HG02610 (cell line): Measurements from ENCODE around the gene KIAA0753.

Experiments used
- ATAC-seq: cut with Tn5 transposase; IDR thresholded peaks from one replicate; pipeline ENCODE4 v1.9.1; 2021; ENCODE audit warnings: mild to moderate bottlenecking, moderate library complexity; ENCODE audit not compliant: unreplicated experiment

KIAA0753 gene

DNA sequence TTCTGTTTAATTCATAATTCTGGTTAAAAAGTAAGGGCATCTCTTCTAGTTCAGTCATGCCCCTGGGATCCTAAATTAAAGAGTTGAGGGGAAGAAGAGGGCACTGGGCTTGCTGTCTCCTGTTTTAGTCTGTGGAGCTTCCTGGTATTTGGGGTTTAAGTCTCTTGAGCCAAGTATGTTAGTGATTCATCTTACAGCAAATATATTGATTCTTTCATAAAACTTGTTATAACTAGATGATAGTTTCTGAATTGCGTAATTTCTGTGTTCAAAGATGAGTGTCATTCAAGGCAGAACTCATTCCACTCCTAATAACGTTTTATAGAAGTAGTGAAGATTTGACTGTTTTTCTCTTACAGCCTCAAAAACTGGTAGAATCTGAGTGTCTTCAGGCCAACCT, 2.1 kb upstream of the KIAA0753 start:
- no peak for ATAC-seq

DNA sequence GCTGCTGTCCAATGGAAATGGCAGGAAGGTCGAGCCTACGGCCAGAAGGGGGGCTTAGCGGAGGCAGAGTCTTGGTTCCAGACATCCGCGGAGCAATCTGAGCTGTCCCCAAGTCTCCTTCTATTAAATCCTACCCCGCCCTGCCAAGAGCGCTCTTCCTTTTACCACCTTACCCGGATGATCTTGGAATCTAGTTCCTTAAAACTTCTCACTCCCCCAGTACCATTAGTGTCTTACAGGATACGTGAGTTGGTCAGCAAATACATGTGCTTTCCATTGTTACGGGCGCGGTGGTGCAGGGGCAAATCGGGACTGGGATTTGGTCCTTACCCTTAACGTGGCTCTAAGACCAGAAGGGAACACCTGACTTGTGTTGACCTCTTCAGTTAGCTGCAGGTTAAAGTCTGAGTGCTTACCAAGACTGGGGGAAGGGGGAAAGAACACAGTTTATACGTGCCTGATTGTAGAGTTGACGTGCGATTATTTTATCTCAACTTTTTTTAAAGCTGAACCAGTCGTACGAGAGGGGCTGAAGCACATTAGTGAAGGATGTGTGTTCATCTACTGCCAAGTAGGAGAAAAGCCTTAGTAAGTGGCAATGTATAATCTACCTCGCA, 844 bp upstream of the KIAA0753 start:
- ATAC-seq, result no peak

DNA sequence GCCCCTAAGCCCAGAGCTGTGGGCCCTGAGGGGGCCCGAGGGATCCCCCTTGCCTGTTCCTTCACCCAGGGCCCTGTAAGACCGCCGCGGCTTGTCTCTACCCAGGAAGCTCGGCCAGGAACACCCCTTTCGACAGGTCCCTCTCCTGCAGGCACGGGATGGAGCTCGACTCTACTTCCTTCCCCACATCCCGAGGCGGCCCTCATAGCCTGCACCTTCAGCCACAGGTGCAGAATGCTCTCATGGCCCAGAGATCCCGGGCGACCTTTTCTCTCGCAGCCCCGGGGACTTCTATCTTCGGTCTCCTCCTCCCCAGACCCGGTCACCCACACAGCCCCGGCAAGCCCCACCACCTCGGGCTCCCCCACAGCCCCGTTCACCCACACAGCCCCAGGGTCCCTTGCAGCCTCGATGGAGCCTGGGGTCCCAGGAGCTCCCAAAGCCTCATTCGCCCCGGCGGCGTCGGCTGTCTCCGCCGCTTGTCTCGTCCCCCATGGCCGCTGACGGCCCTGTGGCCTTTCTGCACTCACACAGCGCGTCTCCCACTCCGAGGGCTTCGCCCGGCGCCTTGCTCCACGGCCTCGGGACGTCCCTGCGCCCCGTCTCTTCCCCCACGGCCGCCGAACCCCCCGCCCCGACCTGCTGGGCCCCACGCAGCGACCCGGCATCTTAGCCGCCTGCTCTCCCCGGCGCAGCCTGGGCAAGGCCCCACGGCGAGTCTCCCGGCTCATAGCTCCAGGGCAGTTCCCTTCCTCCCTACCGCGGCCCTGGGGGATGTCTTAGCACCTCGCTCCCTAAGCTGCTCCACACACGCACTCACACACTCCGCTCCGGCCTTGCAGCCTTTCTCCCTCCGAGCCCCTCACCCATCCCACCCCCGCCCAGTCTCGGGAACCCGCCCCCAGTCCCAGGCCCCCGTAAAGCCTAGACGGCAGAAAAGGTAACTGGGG, 650 bp downstream of the KIAA0753 start:
- ATAC-seq, result no peak

DNA sequence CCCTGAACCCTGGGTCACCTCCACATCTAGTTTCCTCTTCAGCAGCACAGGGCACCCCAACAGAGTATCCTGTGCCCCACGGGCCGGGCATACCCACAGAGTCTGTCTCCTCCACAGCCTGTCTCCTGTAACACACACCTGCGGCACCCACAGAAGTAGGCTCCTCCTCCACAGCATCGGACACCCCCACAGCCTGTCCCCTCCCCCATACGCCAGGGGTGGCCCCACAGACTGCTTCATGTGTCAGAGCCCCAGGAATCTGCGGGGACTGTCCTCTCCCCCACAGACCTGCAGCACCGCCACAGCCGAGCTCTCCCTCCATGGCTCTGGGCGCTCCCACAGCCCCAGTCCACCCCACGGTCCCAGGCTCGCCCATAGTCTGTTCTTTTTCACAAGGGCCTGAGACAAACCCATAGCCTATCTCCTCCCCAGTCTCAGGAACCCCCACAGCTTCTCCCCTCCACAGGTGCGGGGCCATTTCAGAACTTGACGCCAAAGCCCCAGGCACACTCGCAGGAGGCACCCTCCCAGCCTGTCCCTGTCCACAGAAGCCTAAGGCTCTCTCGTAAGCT, 1.4 kb downstream of the KIAA0753 start:
- no peak for ATAC-seq

DNA sequence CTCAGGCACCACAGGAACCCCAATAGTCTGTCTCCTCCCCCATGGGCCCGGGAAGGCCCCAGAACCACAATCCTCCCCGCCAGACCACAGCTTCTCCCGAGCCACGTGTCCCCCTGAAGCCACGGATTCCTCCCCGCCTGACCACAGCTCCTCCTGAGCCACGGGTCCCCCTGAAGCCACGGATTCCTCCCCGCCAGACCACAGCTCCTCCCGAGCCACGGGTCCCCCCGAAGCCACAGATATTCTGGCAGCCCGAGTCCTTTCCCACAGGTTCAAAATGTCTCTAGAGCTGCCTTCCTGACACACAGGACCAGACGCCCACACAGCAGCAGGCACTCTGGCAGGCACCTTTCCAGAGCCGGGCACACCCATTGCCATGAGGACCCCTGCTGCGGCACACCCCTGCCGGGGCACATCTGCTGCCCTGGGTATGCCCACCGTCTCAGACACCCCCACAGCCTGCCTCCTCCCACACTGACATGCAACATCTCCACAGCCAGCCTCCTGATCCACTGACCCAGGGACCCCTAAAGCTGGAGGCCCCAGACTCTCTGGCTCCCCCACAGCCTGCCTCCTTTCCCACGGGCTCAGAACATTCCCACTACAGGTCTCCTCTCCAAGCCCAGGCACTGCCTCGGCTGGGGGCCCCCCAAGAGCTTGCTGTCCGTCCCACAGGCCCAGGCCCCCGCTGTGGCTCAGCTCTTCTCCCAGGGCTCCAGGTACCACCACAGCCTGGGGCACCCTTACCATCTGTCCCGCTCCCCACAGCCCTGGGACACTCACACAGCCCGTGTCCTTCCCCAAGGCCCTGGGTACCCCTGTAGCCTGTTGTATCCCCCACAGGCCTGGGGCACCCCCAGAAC, 2.2 kb downstream of the KIAA0753 start:
- no peak for ATAC-seq

DNA sequence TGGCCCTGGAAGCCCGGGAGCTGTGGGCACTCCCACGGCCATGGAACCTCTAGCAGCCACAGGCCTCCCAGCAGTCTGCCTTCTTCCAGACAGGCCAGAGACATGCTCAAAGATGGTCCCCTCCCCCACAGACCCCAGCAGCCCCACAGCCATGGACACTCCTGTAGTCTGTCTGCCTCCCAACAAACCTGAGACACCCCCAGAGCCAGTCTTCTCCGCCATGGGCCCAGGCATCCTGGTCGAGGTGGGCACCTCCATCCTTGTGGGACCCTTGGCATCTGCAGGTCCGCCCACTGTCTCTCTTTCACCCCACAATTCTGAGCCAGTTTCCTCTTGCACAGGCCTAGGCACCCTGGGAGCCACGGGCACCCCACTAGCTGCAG, 3.1 kb downstream of the KIAA0753 start:
- ATAC-seq, result no peak

DNA sequence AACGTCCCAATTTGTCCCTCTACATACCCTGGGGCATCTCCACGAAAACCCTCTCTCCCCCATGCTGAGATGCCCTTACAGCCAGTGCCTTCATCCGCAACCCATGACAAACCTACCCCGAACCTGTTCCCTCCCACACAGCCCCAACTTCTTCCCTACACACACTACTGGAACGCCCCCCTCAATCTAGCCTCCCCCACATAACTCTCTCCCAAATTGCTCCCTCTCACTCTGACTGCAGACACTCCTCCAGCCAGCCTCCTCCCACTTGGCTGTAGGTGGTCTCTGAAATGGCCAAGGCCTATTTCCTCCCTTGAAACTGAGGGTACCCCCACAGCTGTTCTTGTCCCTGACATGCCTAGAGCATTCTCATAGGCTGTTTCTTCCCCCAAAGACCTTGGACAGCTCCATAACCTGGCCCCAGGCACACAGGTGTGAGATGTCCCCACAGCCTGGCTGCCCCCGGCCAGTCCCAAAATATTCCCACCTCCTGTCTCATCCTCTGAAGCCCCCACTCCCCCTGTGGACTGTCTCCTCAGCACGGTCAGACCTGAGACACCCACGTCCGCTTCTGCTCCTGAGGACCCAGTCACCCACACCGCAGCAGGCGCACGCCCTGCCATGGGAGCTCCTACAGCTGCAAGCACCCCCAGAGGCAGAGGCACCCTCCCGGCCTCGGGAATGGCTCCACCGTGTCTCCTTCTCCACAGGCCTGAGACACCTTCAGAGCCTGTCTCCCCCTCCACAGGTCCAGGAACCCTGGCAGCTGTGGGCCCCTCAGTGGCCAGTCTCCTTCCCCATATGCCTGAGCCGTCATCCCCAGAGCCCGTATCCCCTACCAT, 3.7 kb downstream of the KIAA0753 start:
- ATAC-seq, result no peak

DNA sequence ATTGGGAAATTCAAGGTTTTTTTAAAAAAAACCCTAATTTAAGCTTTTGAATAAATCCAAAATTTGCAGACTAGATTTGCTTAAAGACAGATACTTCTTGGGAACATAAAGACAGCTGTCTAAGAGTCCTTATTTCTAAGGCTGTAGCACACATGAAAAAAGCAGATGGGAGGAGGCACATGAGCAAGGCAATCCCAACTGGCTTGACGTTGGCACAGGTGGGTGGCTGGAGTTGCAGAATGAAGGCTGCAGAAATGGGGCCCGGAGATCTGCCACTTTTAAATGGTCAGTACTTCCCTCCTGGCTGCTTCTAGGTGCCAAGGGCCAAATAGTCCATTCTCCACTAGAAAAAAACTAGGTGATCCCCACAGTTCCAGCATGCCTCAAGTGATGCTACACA, 4.4 kb downstream of the KIAA0753 start:
- no peak for ATAC-seq

DNA sequence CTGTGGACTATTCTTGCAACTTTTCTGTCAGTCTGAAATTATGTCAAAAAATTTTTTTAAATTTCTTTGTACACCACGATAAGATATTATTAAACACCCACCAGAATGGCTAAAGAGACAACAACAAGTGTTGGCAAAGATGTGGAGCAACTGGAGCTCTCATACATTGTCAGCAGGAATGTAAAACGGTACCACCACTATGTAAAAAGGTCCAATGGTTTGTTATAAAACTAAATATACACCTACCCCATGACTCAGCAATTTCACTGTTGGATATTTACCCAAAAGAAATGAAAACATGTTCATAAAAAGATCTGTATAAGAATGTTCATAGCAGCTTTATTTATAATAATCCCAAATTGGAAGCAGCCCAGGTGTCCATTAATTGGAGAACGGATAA, 7.2 kb downstream of the KIAA0753 start:
- ATAC-seq, result no peak

DNA sequence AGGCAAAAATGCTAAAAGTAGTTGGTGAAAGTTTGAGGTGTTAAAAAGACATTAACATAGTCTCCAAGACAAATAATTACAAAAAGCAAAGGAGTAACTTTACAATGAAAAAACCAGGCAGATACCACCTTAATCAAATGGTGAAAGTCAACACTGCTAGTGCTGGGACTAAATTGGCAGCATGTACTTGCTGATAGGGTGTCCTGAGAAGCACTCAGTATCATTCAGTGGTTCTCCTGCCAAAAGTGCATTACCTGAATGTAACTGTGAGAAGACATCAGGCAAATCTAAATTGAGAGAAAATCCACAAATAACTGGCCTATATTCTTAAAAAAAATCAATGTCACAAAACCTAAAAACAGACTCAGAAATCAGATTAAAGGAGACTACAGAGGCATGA, 8.0 kb downstream of the KIAA0753 start:
- no peak for ATAC-seq

DNA sequence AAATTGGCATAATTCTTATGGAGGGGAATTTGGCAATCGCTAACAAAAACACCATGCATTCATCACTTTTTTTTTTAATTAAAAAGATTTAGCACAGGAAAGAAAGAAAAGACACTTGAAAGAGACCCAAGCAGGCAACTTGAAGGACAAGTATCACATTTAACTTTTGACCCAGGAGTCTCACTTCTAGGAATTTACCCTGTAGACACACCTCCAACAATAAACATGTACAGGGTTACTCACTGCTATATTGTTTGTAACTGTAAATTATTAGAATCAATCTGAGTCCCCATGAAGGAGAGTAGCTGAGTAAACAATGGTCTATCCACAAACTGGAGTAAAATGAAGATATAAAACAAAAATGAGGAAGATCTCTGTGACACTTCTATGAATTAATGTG, 10.1 kb downstream of the KIAA0753 start:
- ATAC-seq, result no peak

DNA sequence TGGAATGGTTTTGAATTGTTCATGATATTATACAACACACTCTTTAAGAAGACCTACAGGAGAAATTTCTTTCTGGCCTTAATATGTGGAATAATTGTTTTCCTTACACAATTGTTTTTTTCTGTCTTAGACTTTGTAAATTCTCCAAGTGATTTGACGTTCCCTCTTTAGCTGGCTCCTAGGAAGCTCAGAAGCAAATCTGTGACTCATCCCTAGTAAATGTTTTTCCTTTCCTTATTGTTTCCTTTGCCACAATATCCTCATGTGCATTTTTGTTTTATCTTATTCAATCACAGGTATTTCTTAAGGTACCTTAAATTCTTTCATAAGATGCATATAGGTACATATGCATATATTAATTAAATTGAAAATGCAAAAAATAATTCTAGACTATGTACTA, 13.5 kb downstream of the KIAA0753 start:
- ATAC-seq, result no peak

DNA sequence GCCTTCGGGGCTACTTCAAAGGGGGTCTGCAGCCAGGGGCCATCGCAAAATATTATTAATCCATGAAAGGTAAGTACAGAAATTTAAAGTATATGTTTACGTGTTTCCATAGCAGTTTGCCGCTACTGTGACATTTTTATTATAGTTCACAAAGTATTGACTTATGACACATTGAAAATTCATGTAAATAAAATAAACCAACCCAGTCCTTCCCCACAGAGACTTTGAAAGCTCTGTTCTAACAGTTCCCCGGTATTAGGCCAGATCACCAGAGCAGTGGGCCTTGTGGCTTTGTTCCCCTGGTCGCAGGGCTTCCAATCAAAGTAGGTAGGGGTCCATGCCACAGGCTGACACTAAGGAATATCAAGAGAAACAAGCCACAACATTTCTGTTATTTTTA, 13.9 kb downstream of the KIAA0753 start:
- ATAC-seq, result no peak

DNA sequence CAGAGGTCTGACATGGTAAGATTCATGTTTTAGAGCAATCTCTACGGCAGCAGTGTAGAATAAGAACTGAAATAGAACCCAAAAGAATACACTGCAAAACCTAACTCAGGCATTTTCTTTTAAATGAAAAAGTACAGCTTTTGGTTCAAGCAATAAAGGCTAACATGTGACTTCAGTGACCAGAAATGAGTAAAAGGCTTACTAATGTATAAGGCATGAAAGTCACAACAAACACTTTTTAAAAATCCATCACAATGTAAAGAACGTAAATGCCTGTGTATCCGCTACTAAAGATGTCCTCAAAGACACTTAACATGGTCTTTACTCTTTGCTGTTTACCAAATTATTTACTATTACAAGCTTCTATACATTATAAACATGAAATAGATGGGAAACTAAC, 16.6 kb downstream of the KIAA0753 start:
- no peak for ATAC-seq

DNA sequence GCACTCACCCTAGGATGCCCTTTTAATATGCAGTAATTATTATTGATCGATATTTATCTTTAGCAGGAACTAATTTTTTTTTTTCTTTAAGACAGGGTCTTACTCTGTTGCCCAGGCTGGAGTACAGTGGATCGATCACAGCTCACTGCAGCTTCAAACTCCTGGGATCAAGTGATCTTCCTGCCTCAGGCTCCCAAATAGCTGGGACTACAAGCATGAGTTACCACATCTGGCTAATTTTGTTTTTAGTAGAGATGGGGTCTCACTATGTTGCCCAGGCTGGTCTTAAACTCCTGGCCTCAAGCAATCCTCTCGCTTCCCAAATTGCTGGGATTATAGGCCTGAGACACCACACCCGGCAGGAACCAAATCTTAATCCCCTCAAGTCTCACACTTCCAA, 29.3 kb downstream of the KIAA0753 start:
- no peak for ATAC-seq

DNA sequence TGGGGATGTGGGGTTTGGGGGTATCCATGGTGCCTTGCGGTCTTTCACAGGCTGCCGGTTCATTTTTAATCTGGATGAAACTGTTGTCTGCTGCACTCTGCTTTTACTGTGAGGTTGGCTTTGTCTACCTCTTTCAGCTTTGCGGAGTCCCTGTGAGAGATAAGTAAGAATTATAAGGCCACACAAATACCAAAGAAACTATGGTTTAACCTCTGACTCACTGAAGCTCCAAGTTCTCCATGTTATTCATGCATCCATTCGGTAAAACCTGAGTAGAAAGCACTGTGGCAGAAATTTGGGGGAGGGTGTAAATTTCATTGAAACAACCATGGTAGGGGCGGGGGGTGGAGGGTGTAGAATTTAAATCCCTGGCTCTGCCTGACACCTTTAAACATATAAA, 30.5 kb downstream of the KIAA0753 start:
- ATAC-seq, result no peak

DNA sequence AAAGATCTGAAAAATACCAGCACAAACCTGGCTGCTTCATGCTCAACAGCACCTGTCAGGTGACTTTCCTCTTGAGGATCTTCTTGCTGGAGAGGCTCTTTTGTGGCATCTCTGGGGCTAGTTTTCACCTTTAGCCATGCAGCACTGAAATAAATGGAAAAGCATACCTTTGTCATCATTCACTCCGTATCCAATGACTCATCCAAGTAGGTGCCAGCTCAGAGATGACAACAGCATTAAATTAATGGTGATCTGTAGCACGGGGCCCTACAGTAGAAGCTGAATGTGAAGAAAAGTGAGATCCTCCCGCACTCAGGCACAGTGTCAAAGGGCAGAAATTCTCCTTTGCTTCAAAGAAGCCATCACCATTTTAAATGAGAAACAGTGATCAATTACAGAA, 32.2 kb downstream of the KIAA0753 start:
- ATAC-seq, result no peak

DNA sequence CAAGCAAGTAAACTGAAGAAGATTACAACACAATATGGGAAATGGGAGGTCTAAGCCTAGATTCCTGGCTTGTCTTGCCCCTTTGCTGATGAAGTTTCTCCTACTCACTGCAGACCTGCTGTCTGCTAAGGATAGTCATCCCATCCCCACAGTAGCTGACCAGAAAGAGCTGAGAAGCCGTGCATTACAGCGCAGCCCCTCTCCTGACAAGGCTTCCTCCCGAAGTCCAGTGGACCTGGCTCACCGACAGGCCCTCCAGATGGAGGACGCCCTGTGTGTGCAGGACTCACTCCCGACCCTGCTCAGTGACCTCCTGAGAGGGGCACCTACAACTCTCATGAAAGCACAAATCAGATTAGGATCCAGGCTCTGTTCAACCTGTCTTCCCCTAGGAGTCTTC, 35.4 kb downstream of the KIAA0753 start:
- ATAC-seq, result no peak

DNA sequence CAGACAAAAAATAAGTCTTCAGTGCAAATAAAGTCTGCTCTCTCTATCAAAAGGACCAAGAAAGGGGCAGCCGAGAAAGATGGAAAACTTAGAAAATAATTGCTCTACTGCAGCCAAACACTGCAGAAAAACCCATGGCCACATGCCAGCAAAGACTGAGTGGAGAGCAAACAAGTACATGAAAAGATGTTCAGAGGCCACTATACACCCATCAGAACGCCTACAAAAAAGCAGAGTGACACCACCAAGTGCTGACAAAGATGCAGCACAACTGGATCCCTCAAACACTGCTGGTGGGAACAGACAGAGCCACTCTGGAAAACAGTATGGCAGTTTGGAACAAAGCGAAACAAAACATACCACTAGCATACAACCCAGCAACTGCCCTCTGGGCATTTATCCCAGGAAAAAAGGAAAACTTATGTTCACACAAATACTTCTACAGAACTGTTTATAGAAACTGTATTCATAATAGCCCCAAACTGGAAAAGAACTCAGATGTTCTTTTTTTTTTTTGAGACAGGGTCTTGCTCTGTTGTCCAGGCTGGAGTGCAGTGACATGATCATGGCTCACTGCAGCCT, 36.7 kb downstream of the KIAA0753 start:
- ATAC-seq, result no peak

DNA sequence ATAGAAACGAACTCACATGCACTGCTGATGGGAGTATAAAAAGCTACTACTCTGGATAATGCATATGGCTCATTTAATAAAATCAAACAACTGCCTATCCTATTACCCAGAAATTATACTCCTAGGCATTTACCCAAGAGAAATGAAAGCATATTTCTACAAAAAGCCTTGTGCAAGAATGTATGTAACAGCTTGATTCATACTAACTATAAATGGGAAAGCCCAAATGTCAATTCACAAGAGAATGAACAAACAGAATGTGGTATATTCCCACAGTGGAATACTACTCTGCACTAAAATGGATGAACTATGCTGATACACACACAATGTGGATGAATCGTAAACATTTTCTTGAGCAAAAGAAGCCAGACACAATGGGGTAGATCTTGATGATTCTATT, 38.4 kb downstream of the KIAA0753 start:
- ATAC-seq, result no peak
